ENCODE measurements around the gene RNF220. TPM values are rescaled to one million over a fixed set of nuclear protein-coding genes. Genes with fewer than 3 reads are reported as not detected.

RNF220 gene
- 54.6 to 65.3 TPM (median 61.7 TPM) in 5 replicates for total RNA-seq (2022; extraction: Qiagen RNA extraction)

DNA sequence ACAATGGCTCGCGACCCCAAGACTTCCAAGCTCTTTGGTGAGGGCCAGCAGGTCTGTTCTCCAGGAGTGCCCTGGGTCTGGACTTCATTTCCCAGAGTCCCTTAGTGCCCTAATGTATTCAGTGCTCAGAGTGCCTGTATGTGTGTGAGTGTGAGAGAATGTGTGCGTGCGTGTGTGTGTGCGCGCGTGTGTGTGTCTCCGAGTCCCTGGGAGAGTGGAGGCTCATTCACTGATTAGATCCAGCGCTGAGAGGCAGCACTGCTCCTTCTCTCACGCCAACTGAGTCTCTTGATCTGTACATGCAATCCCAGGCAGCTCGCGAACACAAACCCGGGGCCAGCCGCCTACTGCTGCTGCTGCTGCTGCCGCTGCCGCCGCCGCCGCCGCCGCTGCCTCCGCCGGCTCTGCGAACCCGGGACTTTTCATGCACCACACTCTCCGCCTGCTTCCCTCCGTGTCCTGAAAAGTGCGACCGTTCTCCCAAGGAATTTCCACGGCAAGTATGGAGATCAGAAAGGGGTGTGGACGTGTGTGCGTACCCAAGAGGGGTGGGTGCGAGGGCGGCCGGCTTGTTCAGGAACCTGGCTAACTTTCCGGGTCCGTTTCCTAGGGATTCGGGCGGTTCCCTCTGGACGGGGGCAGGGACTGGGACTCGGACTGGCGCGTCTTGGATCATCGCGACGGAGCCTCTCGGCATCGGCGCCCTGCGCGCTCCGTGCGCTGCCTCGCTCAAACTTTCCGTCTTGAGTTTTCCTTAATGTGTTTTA lies at the start of gene RNF220:
Gene RNF220, plus strand, starts transcription at position 225 of the 767 bp plus-strand sequence.

GRCh38 chr1:44674113-44675000 lies 269.3 kb downstream of the RNF220 start, which contains the start of the genes ARMH1 and TMEM53:
ARMH1 (plus strand) TSS chr1:44674714; CDS start chr1:44689698, 14,984 bp downstream.
TMEM53 (minus strand) TSS chr1:44674481; CDS start chr1:44674391, 90 bp downstream.

Other genes with a start within 250 kb of the RNF220 start
- 18.5 to 22.0 TPM (median 19.0 TPM) in 5 replicates for gene DMAP1, start 191.8 kb upstream of the RNF220 start, total RNA-seq (2022; extraction: Qiagen RNA extraction)
- gene ERI3, start 50.0 kb upstream of the RNF220 start, total RNA-seq (2022; extraction: Qiagen RNA extraction) = 46.8 to 55.9 TPM (median 53.7 TPM) in 5 replicates